Kidney (tissue), 14 donors: ENCODE results near the gene DNAJC27. TPM values are rescaled to one million over a fixed set of nuclear protein-coding genes. Genes with fewer than 3 reads are reported as not detected.

Experiments
- DNase-seq, 5 donors: peaks; one replicate each; pipeline ENCODE4 v3.0.0-alpha.2; 2013 to 2020
- FAIRE-seq: peaks from 2 replicates; lab custom pipeline; 2012; peaks lifted over from hg19 to GRCh38; lab: Jason Lieb, UNC
- H3K27ac ChIP-seq, 2 donors: one replicate each; pipeline ENCODE4 v1.7.0; 2013; ENCODE audit warnings: low read depth in 2 of 2, low read length in 2 of 2, inconsistent platforms in 1 of 2
- H3K27me3 ChIP-seq: one replicate; pipeline ENCODE4 v1.7.1; 2013; ENCODE audit warnings: low read length, inconsistent platforms; ENCODE audit not compliant: control insufficient read depth, insufficient read depth
- H3K36me3 ChIP-seq, 3 donors: one replicate each; pipeline versions ENCODE4 v1.7.0 to v1.7.1; 2013; ENCODE audit warnings: low read length in 3 of 3, control low read depth in 1 of 3, inconsistent platforms in 1 of 3; ENCODE audit not compliant: insufficient read depth in 3 of 3, control insufficient read depth in 2 of 3
- H3K4me1 ChIP-seq, 3 donors: one replicate each; pipeline versions ENCODE4 v1.7.0 to v1.7.1; 2013; ENCODE audit warnings: low read length in 3 of 3, inconsistent platforms in 1 of 3, low read depth in 1 of 3; ENCODE audit not compliant: control insufficient read depth in 2 of 3, insufficient read depth in 2 of 3
- H3K4me3 ChIP-seq, 3 donors: one replicate each; pipeline versions ENCODE4 v1.7.0 to v1.8.1; 2013; ENCODE audit warnings: low read length in 3 of 3, control low read depth in 1 of 3, inconsistent platforms in 1 of 3
- H3K9ac ChIP-seq, 3 donors: one replicate each; pipeline versions ENCODE4 v1.7.0 to v1.7.1; 2013; ENCODE audit warnings: low read length in 3 of 3, control low read depth in 1 of 3, inconsistent platforms in 1 of 3
- H3K9me3 ChIP-seq, 3 donors: one replicate each; pipeline versions ENCODE4 v1.7.0 to v1.7.1; 2013; ENCODE audit warnings: low read length in 3 of 3, control low read depth in 1 of 3, inconsistent platforms in 1 of 3; ENCODE audit not compliant: control insufficient read depth in 2 of 3, insufficient read depth in 1 of 3
- CTCF ChIP-seq: IDR thresholded peaks from 3 replicates; pipeline ENCODE4 v1.5.1; 2012; ENCODE audit warnings: mild to moderate bottlenecking, moderate library complexity, borderline replicate concordance; ENCODE audit not compliant: insufficient read depth; ENCODE audit errors: extremely low read depth
- intact Hi-C: fragments of 100-400 bp; cut with DNase I; formaldehyde crosslinking; loops from one replicate; pipeline ENCODE4 v1.11.1; 2022
- polyA plus RNA-seq: library from polyadenylated mRNA; stranded (reverse); fragments of 350-450 nt; fragmentation: Illumina TruSeq; extraction: RNeasy Lipid Tissue Mini Kit (QIAGEN cat#74804); gene quantifications from one replicate; pipeline ENCODE4 v1.2.3, GENCODE V29; 2014; ENCODE audit warnings: low read depth, low replicate concordance; ENCODE audit not compliant: insufficient read depth
- total RNA-seq: library from RNA; stranded (reverse); fragmentation: NEBNext Ultra II Directional; extraction: Animal tissue kit (Norgen Biotek cat#: 25700); gene quantifications from one replicate; pipeline ENCODE4 v1.2.1, GENCODE V29; 2021
- donor health status: control.
- donor health status: control.
- donor health status: control.
- donor health status: control.
- donor health status: control.
- donor health status: DM: yes; HTN: yes; CAD: no.
- donor health status: Normal renal cell carcinoma (clear cell type).

Gene DNAJC27
- total and polyA plus RNA-seq, 2 donors from 2014 or later: 3.2 to 11.4 TPM

DNA sequence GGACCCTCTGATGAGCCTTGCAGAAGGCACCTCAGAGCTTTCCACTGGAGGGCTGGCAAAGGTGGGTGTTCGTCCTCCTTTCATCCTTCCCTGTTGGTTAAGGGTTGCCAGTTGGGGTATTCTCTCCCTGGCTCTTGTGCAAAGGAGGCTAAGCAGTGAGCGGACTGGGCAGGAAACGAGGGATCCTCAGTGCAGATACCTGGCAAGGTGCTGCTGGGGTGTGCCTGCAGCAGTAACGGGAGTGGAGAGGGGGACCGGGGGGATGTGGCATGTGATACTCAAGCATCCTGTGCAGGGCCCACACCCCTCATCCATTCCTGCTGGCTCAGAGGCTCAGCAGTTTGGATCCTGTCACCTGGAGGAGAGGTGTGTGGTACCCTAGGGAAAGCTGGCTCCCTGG, 47.5 kb downstream of the DNAJC27 start:
- FAIRE-seq: no peak
- no peak overlapping the region for H3K4me3 ChIP-seq
- no peak for TF ChIP-seq CTCF
- peaks cover 0 to 1% (median 0%) of the 10 kb centered on the region in 3 donors for H3K9me3 ChIP-seq
- intact Hi-C loops: no loop called here
- no peaks in the 10 kb centered on the region for H3K27me3 ChIP-seq
- no peak for DNase-seq
- no peaks in the 10 kb centered on the region for H3K36me3 ChIP-seq
- no peak overlapping the region for H3K9ac ChIP-seq
- no peak overlapping the region for H3K27ac ChIP-seq
- H3K4me1 ChIP-seq: no peaks in the 10 kb centered on the region

GRCh38 chr2:24923106-24923505, 48.6 kb downstream of the DNAJC27 start:
- H3K9me3 ChIP-seq: peaks cover 0 to 1% (median 0%) of the 10 kb centered on the region in 3 donors
- H3K36me3 ChIP-seq: no peaks in the 10 kb centered on the region
- no peaks in the 10 kb centered on the region for H3K27me3 ChIP-seq
- DNase-seq: no peak
- H3K4me3 ChIP-seq: no peak overlapping the region
- no peak for TF ChIP-seq CTCF
- H3K4me1 ChIP-seq: peaks cover 0 to 2% (median 0%) of the 10 kb centered on the region in 3 donors
- intact Hi-C loops: no loop called here
- H3K9ac ChIP-seq: no peak overlapping the region
- H3K27ac ChIP-seq: no peak overlapping the region
- FAIRE-seq: no peak

- FAIRE-seq (no peak), DNase-seq (no peak)
- H3K9ac ChIP-seq: no peak overlapping the region
- intact Hi-C loops: no loop called here
- peaks cover 0 to 1% (median 0%) of the 10 kb centered on the region in 3 donors for H3K9me3 ChIP-seq
- no peak overlapping the region for H3K27ac ChIP-seq
- H3K27me3 ChIP-seq: no peaks in the 10 kb centered on the region
- H3K4me3 ChIP-seq: no peak overlapping the region
- no peak for TF ChIP-seq CTCF
- peaks cover 0 to 2% (median 0%) of the 10 kb centered on the region in 3 donors for H3K4me1 ChIP-seq
- H3K36me3 ChIP-seq: no peaks in the 10 kb centered on the region
These were observed 49.2 kb downstream of the DNAJC27 start for GRCh38 chr2:24922556-24922955.
